HG03342 (cell line): ENCODE data around the gene TMEM161B.
"Not testable (repeated sequence)": the region's sequence is repeated elsewhere in the genome, so short reads cannot be mapped to it uniquely, and the experiment has no call there.

Source experiments
- ATAC-seq: cut with Tn5 transposase; IDR thresholded peaks from one replicate; pipeline ENCODE4 v1.9.1; 2021; ENCODE audit warnings: mild to moderate bottlenecking, moderate library complexity; ENCODE audit not compliant: unreplicated experiment

The TMEM161B gene

DNA sequence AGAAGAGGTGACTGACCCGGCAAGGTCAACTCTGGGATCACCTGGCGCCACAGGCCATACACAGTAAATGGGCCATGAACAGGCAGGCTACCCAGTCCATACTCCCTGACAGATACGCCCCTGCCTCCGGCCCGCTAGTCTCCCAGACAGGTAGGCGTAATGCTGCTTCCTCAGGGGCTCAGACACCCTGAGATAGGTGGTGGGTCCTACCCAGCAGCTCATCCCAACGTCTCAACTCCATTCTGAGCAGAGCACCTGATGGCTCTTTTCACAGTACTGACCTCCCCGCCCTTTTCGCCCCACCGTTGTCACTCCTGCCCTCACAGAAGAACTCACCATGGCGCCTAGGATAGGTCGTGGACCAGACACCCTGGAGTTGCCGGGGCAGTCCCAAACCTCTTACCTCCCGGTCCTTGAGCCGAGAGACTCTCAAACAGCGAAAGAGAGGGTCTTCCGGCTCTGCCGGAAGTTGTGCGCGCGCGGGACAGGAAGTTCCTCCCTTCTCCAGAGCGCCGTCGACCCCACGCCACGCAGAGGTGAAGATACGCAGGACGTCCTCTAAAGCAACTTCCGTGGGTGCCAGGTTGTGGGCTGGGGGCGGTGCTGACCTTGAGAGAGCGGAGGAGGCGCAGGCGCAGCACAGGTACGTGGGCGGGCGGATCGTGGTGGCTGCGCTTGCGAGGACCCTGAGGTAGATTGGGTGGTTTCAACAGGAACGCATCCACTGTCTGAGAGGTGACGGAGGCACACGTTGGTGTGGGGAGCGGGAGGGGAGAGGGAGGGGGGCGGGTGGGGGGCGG, at the start of gene TMEM161B:
Gene TMEM161B, minus strand, starts transcription at position 461 of the 800 bp plus-strand sequence. Its CDS starts 122 bp downstream, at position 339.
- ATAC-seq = peak; percentile 99

DNA sequence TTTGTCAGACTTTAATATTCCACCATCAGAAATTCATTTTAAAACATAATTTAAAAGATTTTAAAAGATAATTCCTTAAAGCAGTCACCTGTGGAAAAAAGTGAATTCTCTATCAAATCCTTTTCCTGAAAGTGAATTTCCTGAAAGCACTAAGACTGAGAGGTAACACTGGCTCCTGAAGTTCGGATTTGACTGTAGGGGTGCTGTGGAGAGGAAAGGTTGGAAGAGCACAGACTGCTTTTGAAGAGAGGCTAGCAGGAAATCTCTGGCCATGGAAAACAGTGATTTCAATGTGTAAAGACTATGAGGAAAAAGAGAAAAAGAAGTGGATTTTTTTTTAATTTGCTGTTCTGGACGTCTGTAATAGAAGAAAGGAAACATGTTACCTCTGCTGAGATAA, 35.7 kb upstream of the TMEM161B start:
- ATAC-seq = no peak

DNA sequence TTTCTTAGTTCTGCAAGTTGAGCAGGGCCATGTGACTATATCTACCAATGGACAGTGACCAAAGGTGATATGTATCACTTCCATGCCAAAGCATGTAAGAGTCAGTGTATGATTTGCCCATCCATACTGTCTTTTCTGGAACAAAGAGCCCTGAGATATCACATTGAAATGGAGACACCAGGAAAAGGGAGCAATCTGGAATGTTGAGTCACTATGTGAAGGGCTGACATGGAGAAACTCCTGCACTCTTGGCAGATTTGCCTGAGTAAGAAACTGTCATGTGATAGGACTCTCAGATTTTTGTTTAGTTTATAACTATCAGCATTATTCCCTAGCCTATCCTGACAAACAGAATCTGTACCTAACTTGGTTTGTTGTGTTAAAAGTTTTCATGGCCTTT, 29.8 kb upstream of the TMEM161B start:
- ATAC-seq = no peak

- ATAC-seq = no peak
These were observed 22.2 kb upstream of the TMEM161B start for GRCh38 chr5:88290801-88291200.

- ATAC-seq = no peak
These were observed 20.0 kb upstream of the TMEM161B start for GRCh38 chr5:88288528-88289197.

DNA sequence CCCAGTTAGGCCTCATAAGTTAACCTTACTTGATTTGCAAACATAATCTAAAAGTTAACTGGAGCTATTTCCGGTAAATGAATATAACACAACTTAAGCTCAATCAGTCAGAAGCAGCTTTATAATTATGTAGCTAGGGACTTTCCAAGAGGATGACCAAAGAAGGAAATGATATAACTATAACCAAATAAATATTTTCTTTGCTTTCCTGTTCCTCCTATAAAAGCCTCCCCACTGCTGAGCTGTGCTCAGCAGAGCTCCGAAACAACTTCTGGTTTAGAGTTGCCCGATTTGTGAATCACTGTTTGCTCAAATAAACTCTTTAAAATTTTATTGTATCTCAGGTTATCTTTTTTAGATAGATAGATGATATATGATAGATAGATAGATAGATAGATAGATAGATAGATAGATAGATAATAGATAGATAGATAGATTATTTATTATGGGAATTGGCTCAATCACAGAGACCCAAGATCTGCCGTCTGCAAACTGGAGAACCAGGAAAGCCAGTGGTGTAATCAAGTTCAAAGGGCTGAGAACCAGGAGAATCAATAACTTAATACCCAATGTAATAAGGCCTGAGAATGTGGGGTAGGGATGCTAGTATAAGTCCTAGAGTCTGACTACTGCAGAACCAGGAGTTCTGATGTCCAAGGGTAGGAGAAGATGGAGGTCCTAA, 19.3 kb upstream of the TMEM161B start:
- ATAC-seq = no peak

- ATAC-seq = no peak
These were observed 18.7 kb upstream of the TMEM161B start for GRCh38 chr5:88287302-88287701.

- ATAC-seq = no peak
These were observed 15.0 kb upstream of the TMEM161B start for GRCh38 chr5:88283690-88284089.

DNA sequence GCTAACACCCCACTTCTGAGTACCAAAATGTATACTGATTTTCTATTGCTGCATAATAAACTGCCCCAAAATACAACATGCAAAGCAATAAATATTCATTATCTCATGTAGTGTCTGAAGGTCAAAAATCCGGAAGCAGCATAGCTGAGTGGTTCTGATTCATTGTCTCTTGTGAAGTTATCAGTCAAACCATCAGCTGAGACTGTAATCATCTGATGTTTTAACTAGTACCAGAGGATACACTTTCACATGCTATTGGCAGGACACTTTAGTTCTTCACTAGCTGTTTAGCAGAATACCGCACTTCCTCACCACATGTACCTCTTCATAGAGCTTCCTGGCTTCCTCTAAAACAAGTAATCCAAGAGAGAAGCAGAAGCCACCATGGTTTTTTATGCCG, 12.7 kb upstream of the TMEM161B start:
- ATAC-seq = no peak

DNA sequence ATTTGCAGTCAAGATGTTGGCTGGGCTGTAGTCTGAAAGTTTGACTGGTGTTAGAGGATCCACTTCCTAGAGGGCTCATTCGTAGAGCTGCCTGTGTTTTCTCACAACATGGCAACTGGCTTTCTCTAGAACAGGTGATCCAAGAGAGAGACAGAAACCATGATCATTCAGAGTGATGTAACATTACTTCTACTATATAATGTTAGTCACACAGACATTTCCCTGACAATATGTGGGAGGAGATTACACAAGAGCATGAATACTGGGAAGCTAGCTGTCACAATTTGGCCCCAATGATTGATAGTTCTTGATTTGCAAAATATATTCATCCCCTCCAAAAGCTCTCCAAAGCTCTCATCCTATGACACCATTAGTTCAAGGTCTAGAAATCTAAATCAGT, 10.9 kb upstream of the TMEM161B start:
- no peak for ATAC-seq

GRCh38 chr5:88276378-88276777, 7.7 kb upstream of the TMEM161B start:
- no peak for ATAC-seq

- ATAC-seq = no peak
These were observed 6.9 kb upstream of the TMEM161B start for GRCh38 chr5:88275581-88275980.

DNA sequence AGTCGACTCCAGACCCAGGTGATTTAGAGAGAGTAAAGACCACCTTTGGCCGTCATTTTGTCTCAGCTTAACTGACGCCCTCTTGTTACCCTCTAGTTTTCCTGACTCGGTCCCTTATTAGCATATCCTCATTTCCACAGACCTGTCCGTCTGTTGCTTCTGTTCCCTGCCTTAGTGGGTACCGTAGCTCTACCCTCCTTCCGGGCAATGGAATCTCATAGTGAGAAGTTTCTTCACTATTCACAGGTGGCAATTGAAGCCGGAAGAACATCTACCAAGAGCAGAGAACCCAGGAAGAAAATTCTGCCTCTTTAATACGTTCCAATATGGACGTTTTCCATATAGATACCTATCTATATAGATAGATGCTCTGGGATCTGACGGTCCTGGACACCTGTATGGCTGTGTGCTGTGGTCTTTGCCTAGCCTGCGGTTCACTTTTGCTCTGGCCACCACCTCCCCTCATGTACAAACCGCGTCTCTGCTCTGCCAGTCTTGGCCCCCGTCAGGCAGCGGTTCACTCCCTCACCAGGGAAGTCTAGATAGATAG, 652 bp upstream of the TMEM161B start:
- peak; percentile 14 for ATAC-seq

DNA sequence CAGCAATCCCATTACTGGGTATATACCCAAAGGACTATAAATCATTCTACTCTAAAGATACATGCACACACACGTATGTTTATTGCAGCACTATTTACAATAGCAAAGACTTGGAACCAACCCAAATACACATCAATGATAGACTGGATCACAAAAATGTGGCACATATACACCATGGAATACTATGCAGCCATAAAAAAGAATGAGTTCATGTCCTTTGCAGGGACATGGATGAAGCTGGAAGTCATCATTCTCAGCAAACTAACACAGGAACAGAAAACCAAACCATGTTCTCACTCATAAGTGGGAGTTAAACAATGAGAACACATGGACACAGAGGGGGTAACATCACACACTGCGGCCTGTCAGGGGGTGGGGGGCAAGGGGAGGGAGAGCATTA, 4.1 kb downstream of the TMEM161B start:
- not testable (repeated sequence) for ATAC-seq

GRCh38 chr5:88263349-88263748, 5.3 kb downstream of the TMEM161B start:
- no peak for ATAC-seq

DNA sequence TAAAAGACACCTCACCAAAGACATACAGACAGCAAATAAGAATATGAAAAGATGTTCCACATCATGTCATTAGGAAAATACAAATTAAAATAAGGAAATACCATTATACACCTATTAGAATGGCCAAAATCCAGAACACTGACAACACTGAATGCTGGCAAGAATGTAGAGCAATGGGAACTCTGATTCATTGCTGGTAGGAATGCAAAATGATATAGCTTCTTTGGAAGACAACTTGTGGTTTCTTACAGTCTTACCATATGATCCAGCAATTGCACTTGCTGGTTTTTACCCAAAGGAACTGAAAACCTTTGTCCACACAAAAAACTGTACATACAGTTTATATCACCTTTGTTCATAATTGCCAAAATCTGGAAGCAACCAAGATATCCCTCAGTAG, 6.5 kb downstream of the TMEM161B start:
- ATAC-seq = no peak

- ATAC-seq = no peak
These were observed 10.0 kb downstream of the TMEM161B start for GRCh38 chr5:88258636-88259035.

GRCh38 chr5:88256872-88257271, 11.8 kb downstream of the TMEM161B start:
- no peak for ATAC-seq

DNA sequence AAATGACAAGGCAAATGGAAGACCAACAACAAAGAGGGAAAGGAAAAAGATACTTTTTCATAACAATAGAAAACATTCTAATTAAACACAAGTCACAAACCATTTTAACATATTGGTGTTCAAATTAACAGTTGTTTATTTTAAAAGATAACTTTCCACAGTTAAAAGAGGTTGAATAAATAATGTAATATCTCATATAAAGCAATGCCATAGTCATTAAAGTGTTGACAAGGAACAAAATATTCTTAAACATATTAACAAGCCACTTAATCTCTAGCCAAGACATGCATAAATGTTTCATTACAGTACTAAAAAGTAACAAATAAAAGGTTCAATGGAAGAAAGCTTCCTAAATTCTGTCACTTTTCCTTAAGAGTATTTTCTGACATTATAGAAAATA, 12.6 kb downstream of the TMEM161B start:
- ATAC-seq = no peak

DNA sequence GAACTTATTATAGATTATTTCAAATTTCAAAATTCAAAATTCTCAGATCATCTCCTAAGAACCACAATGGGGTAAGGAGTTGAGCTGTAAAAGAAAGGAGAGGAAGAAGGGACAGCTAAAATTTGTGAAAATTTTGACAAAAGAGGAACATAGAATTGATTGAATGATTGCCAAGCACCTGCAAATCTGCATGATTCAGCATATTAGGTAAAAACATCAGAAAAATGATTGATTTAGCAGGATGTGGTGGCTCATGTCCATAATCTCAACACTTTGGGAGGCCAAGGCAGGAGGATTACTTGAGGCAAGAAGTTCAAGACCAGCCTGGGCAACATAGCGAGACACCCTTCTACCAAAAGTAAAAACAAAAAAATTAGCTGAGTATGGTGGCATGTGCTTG, 14.3 kb downstream of the TMEM161B start:
- ATAC-seq = no peak

- ATAC-seq = peak; percentile 54
These were observed 17.5 kb downstream of the TMEM161B start for GRCh38 chr5:88251048-88251711.
